ENCODE results near the gene BTNL9.

DNA sequence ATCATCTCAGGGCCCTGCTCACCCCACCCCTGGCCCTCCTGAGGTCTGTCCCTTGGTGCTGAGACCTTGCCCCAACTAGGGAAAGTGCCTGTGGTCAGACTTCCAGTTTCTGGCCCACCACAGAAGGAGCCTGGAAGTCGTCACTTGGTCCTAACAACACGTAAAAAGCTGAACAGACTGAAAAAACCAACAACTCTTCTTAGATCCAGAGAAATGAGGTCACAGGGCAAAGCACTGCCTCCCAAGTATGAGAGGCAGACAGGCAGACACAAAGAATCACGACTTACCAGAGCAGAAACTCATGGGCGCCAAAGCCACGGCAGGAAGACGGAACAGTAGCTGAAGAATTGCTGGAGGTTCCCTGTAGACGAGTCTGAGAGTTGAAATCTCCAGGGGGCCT, 52.4 kb downstream of the BTNL9 start:
- TF ChIP-seq FOXM1 (IDR thresholded peaks at IDR 0.05; ENCODE audit: borderline replicate concordance): no peak
- no peak for TF ChIP-seq FOXK2 (IDR thresholded peaks at IDR 0.05)
- no peak for TF ChIP-seq ELF4 (IDR thresholded peaks at IDR 0.05)
- TF ChIP-seq BHLHE40 (IDR thresholded peaks at IDR 0.05; ENCODE audit: borderline replicate concordance): no peak
- no peak for TF ChIP-seq SUZ12 (IDR thresholded peaks at IDR 0.05)
- TF ChIP-seq ZNF384 (IDR thresholded peaks at IDR 0.05): no peak
- no peak for TF ChIP-seq FOXA1 (IDR thresholded peaks at IDR 0.05)
- TF ChIP-seq SP1 (IDR thresholded peaks at IDR 0.05): no peak
- no peak for TF ChIP-seq NFRKB (IDR thresholded peaks at IDR 0.05)

All from HEK293T (cell line).